HG03280 (cell line): Measurements from ENCODE around the gene PAFAH1B1.
A peak's percentile ranks its signal among the peaks of the same experiment; 100 is the strongest.
"Not testable (repeated sequence)": the region's sequence is repeated elsewhere in the genome, so short reads cannot be mapped to it uniquely, and the experiment has no call there.

Experiments
- ATAC-seq: cut with Tn5 transposase; IDR thresholded peaks from one replicate; pipeline ENCODE4 v1.9.1; 2021; ENCODE audit warnings: mild to moderate bottlenecking, moderate library complexity; ENCODE audit not compliant: unreplicated experiment

PAFAH1B1 gene

DNA sequence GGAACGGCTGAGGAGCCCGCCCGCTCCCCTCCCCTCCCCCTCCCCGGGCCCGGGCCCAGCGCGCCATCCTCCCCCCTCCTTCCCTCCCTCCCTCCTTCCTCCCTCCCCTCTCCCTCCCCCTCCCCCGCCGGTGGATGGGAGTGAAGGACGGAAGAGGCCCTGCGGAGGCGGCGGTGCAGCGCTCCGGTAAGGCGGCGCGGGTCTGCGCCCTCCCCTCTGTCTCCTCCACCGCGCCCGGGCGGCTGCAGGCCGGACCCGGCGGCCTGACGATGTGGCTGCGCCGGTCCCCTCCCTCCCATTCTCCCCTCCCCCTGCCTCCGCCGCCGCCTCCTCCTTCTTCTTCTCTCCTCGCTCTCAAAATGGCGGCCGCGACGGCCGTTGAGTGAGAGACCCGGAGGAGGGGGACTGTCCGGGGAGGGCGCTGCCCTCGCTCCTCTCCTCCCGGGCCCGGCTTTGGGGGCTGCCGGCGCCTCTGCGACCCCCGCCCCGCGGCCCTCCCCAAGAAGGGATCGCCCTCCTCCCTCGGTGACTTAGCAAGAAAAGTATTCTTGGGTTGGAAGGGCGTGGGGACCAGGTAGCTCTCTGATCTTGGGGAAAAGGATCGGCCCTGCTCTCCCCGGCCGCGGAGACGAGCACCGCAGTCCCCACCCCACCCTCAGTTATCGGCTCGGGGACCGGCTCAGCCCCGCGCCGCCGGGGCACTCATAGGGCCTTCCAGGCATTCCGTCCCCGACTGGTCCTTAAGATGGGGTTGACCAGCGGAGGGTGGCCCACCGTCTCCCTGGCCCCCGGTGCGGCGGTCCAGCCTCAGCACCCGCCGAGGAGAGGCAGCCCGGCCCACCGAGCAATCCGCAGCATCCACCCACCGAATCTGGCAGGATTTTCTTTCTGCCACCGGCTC, 617 bp downstream of the PAFAH1B1 start:
- peak; percentile 45 for ATAC-seq

DNA sequence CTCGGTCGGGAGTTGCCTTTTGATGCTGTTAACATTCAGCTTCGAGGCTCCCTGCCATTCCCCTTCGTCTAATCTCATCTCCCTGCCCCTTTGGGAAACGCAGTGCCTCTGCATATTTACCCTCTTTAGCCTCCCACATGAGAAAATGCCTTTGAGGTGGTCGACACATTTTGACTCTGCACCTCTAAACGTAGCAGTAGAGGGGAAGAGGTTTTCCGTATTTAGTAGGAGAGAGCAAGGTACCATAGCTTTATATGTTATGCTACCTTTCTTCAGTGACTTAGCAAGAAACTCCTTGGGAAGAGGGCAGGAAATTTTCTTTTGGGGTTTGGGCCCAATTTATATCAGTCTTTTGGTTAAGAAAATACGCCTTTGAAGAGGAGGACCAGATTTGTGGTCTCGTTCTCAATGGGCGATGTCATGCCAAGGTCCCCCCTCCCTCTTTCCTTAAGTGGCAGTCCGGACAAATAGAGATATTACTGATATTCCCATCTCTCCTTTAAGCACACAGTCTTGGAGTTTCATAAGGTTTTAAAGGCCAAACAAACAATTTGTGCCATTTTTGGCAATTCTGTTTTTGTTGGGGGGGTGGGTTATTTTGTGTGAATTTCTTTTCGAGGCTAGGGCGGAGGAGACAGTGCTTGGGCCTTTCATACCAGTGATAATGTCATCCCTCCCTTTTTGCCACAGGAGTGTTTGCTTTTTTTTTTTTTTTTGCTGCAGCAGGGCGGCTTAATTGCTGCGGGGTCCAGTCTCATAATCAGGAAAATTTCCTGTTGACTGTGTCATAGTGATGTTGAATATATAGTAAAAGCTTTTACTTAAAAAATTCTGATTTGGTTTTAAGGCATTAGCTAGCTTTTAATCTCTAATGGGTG, 1.5 kb downstream of the PAFAH1B1 start:
- no peak for ATAC-seq

GRCh38 chr17:2595716-2596115, 2.3 kb downstream of the PAFAH1B1 start:
- ATAC-seq, result no peak

- ATAC-seq, result no peak
Observed at GRCh38 chr17:2598166-2598565, 4.7 kb downstream of the PAFAH1B1 start.

- ATAC-seq, result no peak
Observed at GRCh38 chr17:2602597-2603017, 9.2 kb downstream of the PAFAH1B1 start.

DNA sequence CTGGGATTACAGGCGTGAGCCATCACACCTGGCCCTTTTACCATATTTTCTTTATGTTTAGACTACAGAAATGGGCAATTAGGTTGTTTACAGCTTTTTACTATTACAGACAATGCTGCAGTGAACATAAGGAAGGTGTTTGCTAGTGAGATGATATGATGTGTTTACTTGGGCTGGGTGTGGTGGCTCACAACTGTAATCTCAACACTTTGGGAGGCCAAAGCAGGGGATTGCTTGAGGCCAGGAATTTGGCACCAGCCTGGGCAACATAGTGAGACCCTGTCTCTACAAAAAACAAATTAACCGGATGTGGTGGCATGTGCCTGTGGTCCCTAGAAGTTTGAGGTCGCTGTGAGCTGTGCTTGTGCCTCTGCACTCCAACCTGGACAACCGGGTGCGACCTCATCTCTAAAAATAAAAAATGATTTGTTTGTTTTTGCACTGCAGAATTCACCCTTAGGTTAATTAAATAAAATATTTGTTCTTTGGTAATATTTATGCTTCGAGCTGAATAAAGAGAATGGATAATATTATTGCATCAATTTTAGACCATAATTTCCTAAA, 15.0 kb downstream of the PAFAH1B1 start:
- no peak for ATAC-seq

DNA sequence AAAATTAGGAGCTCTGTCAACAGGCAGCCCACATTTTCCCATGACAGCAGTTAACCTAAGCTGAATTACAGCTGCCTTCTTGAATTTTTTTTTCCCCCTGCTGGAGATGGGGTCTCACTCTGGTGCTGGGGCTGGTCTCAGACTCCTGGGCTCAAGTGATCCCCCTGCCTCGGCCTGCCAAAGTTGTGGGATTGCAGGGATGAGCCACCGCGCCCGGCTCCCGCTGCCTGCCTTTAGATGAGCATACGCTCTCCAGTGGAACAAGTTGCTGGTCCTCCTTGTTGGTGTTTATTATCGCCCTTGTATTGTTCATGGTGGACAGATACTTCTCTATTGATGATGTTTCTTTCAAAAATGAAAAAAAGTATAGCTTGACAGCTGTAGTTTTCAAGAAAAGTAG, 15.6 kb downstream of the PAFAH1B1 start:
- no peak for ATAC-seq

DNA sequence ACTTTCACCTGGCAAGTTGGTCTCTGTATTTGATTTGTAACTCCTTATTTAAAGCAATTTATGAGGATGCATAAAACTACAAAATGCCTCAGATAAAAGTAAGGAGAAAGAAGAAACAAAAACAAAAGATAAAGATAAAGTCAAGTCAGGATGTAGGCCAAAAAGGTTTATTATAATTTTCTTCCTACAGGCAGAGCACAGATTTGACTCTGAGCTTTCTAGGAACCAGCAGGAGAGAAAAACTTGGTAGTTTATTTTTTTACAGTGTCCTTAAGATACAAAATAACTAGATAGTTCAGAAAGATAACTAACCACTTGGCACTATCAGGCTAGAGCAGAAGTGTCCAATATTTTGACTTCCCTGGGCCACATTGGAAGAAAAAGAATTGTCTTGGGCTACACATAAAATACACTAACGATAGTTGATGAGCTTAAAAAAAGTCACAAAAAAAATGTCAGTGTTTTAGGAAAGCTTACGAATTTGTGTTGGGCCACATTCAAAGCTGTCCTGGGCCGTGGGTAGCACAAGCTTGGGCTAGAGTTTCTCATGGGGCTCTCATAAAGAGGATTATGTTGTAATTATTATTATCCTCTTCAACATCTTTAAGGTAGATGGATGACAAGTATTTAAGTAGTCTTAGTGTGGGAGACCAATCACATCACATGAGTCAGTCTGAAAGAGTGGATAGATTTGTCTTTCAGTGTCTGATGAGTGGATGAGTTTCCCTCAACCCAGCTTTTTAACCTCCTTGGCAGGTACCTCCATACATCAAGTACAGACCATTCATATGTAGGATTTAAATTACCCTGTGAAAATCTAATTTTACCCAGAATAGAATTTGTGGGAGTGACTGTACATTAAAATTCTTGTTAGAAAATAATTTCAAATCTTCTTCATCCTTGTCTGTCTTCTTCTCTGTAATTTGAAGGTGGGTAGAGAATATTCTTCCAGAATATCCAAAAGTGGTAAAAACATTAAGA, 17.0 kb downstream of the PAFAH1B1 start:
- ATAC-seq, result no peak

DNA sequence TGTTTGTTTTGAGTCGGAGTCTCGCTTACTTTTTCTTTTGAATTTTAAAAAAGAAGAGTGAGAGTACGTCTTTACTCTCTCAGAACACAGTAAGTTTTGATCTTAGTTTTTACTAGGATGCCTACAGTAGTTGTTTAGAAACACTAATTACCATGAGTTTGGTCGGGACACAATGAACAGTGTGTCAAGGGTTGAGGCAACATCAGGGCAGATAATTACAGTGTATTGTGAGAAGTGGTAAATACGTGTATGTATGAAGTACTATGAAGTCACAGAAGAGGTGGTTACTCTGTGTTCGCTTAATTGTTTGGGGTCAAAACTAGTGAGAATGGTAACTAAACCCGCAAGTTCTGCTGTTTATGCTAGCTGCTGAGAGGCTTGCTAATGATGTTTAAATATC, 18.2 kb downstream of the PAFAH1B1 start:
- no peak for ATAC-seq

DNA sequence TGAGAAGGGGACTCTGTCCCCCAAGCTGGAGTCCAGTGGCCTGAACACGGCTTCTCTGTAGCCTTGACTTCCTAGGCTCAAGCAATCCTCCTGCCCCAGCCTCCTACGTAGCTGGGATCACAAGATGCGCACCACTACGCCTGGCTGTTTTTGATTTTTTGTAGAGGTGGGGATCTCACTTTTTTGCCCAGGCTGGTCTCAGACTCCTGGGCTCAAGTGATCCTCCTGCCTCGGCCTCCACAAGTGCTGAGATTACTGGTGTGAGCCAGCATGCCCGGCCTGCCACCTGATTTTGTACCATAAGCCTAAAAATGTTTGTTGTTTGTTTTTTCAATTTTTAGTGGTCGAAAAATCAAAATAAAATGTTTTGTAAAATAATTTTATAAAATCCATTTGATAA, 19.2 kb downstream of the PAFAH1B1 start:
- ATAC-seq, result no peak

- no peak for ATAC-seq
Observed at GRCh38 chr17:2613089-2613808, 19.8 kb downstream of the PAFAH1B1 start.

DNA sequence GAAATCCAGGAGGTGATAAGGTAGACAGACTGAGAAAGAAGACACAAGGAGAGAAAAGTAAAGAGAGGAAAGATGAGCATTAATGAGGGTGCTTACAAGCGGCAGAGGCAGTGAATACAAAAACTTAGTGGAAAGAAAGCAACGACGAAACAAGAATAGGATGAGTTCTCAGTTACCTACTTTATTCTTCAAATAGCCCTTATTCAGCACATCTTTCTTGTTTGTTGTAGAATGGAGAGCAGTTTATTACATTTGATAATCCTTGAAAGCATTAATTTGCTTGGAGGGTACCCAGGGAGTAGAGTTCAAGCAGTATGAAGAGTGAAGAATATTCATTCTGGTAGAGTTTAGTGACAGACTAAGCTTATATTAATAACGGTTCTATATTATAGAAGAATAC, 22.4 kb downstream of the PAFAH1B1 start:
- ATAC-seq, result no peak

GRCh38 chr17:2621241-2621640, 27.8 kb downstream of the PAFAH1B1 start:
- ATAC-seq, result no peak

DNA sequence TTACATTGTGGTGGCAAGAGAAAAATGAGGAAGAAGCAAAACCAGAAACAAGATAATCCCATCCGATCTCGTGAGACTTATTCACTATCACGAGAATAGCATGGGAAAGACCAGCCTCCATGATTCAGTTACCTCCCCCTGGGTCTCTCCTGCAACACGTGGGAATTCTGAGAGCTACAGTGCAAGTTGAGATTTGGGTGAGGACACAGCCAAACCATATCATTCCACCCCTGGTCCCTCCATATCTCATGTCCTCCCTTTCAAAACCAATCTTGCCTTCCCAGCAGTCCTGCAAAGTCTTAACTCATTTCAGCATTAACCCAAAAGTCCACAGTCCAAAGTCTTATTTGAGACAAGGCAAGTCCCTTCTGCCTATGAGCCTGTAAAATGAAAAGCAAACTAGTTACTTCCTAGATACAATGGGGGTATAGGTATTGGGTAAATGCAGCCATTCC, 28.5 kb downstream of the PAFAH1B1 start:
- not testable (repeated sequence) for ATAC-seq

- ATAC-seq, result not testable (repeated sequence)
Observed at GRCh38 chr17:2622721-2623301, 29.4 kb downstream of the PAFAH1B1 start.

- no peak for ATAC-seq
Observed at GRCh38 chr17:2624292-2624731, 30.9 kb downstream of the PAFAH1B1 start.

- not testable (repeated sequence) for ATAC-seq
Observed at GRCh38 chr17:2626626-2627219, 33.3 kb downstream of the PAFAH1B1 start.

DNA sequence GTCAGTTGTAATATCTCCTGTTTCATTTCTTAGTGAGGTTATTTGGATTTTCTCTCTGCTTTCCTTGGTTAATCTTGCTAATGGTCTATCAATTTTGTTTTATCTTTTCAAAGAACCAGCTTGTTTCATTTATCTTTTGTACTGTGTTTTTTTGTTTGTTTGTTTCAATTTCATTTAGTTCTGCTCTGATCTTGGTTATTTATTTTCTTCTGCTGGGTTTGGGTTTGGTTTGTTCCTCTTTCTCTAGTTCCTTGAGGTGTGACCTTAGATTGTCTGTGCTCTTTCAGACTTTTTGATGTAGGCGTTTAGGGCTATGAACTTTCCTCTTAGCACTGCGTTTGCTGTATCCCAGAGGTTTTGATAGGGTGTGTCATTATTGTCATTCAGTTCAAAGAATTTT, 35.5 kb downstream of the PAFAH1B1 start:
- ATAC-seq, result not testable (repeated sequence)

DNA sequence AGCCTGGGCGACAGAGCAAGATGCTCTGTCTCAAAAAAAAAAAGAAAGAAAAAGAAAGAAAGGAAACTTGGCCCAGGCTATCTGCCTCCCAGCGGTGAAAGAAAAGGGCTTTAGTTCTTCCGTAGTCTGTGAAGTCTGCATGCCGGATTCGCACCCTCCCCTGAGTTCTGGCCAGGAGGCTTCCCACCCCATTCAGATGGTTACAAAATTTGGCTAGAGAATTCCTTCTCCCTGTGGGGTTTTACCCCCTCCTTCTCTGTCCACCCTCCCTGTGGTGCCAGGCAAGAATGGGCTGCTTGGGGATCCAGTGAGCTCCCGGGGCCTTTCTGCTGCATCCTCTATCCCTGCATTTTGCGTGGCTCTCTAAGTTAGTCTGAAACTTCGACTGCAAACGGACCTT, 37.8 kb downstream of the PAFAH1B1 start:
- no peak for ATAC-seq
